K562 (cell line): ENCODE results near the gene TPSAB1. TPM values are rescaled to one million over a fixed set of nuclear protein-coding genes. Genes with fewer than 3 reads are reported as not detected.

Source experiments
- ATAC-seq: fragments of 200-7000 bp; cut with Tn5 transposase; 3 replicates; pipeline ENCODE4 v1.9.1; 2020; ENCODE audit warnings: moderate library complexity
- BruUV-seq: library from RNA; stranded (reverse); fragments of 400-500 nt; replicated peaks from 2 replicates; lab custom pipeline; 2021; lab: Mats Ljungman, UMichigan
- CTCF ChIA-PET: fragments of 300-600 bp; formaldehyde crosslinking; extraction: SDS; loops from one replicate; lab custom pipeline; 2021; ENCODE audit warnings: low intra/inter-chr PET ratio; lab: Yijun Ruan, JAX
- POLR2A ChIA-PET: fragments of 300-600, 350-650 bp; sonication (Branson Sonifier 250); formaldehyde crosslinking; extraction: SDS; loops from one replicate; lab custom pipeline; 2021; ENCODE audit warnings: antibody characterized with exemption, inconsistent platforms; lab: Yijun Ruan, JAX
- DNase-seq, 4 experiments: peaks; one replicate each; pipeline versions ENCODE4 v3.0.0 to v3.0.0-alpha.2; 2011 to 2018; ENCODE audit warnings: low spot score in 3 of 4, mixed read lengths in 3 of 4; ENCODE audit errors: extremely low read depth in 1 of 4
- FAIRE-seq: peaks from 2 replicates; lab custom pipeline; 2011; peaks lifted over from hg19 to GRCh38; lab: Jason Lieb, UNC
- H2AFZ ChIP-seq: 2 replicates; pipeline ENCODE4 v1.6.0; 2011; ENCODE audit warnings: low read depth, low read length, control low read depth, inconsistent platforms
- H3K27ac ChIP-seq: fragments of 200-600 bp; 3 replicates; pipeline ENCODE4 v1.8.0; 2011; ENCODE audit warnings: low read depth, mild to moderate bottlenecking, control low read depth, inconsistent platforms, low read length, moderate library complexity, mixed read lengths; ENCODE audit errors: extremely low read depth
- H3K27me3 ChIP-seq, 2 experiments: fragments of 300-600 bp in 1 of 2; 2 replicates in 1 of 2; 3 replicates in 1 of 2; pipeline versions ENCODE4 v1.6.0 to v1.8.0; 2011; ENCODE audit warnings: inconsistent platforms in 2 of 2, low read length in 2 of 2, mild to moderate bottlenecking in 1 of 2, mixed read lengths in 1 of 2, moderate library complexity in 1 of 2; ENCODE audit not compliant: control insufficient read depth in 2 of 2, insufficient read depth in 2 of 2
- H3K36me3 ChIP-seq: fragments of 300-600 bp; 3 replicates; pipeline ENCODE4 v1.8.0; 2011; ENCODE audit warnings: mild to moderate bottlenecking, low read length, inconsistent platforms; ENCODE audit not compliant: control insufficient read depth, insufficient read depth
- H3K4me1 ChIP-seq, 2 experiments: fragments of 200-600 bp in 1 of 2; replicated peaks in 1 of 2; 2 replicates in 1 of 2; 3 replicates in 1 of 2; pipeline versions ENCODE4 v1.5.1 to v1.8.0; 2011; ENCODE audit warnings: inconsistent platforms in 2 of 2, low read length in 2 of 2, mild to moderate bottlenecking in 1 of 2, mixed read lengths in 1 of 2, moderate library complexity in 1 of 2; ENCODE audit not compliant: control insufficient read depth in 2 of 2, insufficient read depth in 2 of 2
- H3K4me2 ChIP-seq: 2 replicates; pipeline ENCODE4 v1.6.1; 2011; ENCODE audit warnings: low read length, control low read depth, inconsistent platforms, mixed read lengths; ENCODE audit not compliant: insufficient read depth
- H3K4me3 ChIP-seq: fragments of 200-600 bp; sonication (generic), shearing (Covaris generic); 2 replicates; pipeline ENCODE4 v1.5.1; 2016; ENCODE audit warnings: control low read depth, inconsistent platforms
- H3K79me2 ChIP-seq: fragments of 200-600 bp; 3 replicates; pipeline ENCODE4 v1.8.0; 2011; ENCODE audit warnings: low read length, inconsistent platforms; ENCODE audit not compliant: control insufficient read depth, insufficient read depth
- H3K9ac ChIP-seq, 2 experiments: 2 replicates each; pipeline versions ENCODE4 v1.6.0 to v1.6.1; 2011; ENCODE audit warnings: low read depth in 2 of 2, low read length in 2 of 2, control low read depth in 1 of 2, inconsistent platforms in 1 of 2, mild to moderate bottlenecking in 1 of 2, mixed read lengths in 1 of 2; ENCODE audit not compliant: insufficient read depth in 1 of 2
- H3K9me1 ChIP-seq: one replicate; pipeline ENCODE4 v1.6.0; 2011; ENCODE audit warnings: inconsistent platforms, mild to moderate bottlenecking, low read length, moderate library complexity; ENCODE audit not compliant: control insufficient read depth, insufficient read depth
- H3K9me3 ChIP-seq: replicated peaks from 2 replicates; pipeline ENCODE4 v1.5.1; 2011; ENCODE audit warnings: low read depth, low read length, inconsistent platforms; ENCODE audit not compliant: control insufficient read depth, insufficient read depth
- H4K20me1 ChIP-seq: replicated peaks from 2 replicates; pipeline ENCODE4 v1.6.1; 2011; ENCODE audit warnings: low read length, inconsistent platforms, mixed read lengths; ENCODE audit not compliant: control insufficient read depth, insufficient read depth
- CBFA2T2 ChIP-seq: fragments of 450-650 bp; conservative IDR thresholded peaks from 2 replicates; pipeline ENCODE4 v1.6.1; 2017; ENCODE audit warnings: mild to moderate bottlenecking
- CBFA2T3 ChIP-seq: fragments of 450-650 bp; IDR thresholded peaks from 2 replicates; pipeline ENCODE4 v1.6.1; 2017
- CEBPB ChIP-seq: fragments of 450-650 bp; IDR thresholded peaks from 2 replicates; pipeline ENCODE4 v1.6.1; 2016; ENCODE audit warnings: missing genetic modification characterization, missing compliant biosample characterization
- CHAMP1 ChIP-seq: fragments of 450-650 bp; IDR thresholded peaks from 2 replicates; pipeline ENCODE4 v1.6.1; 2016; ENCODE audit warnings: mild to moderate bottlenecking
- E2F6 ChIP-seq, 2 experiments: IDR thresholded peaks; 2 replicates each; pipeline ENCODE4 v1.6.1; 2011; ENCODE audit warnings: borderline replicate concordance in 1 of 2, control low read depth in 1 of 2, low read depth in 1 of 2, low read length in 1 of 2, mild to moderate bottlenecking in 1 of 2, mixed read lengths in 1 of 2, moderate library complexity in 1 of 2; ENCODE audit not compliant: insufficient read depth in 1 of 2, insufficient read length in 1 of 2, poor library complexity in 1 of 2, severe bottlenecking in 1 of 2; ENCODE audit errors: extremely low read depth in 1 of 2
- GATAD2A ChIP-seq: fragments of 450-650 bp; IDR thresholded peaks from 2 replicates; pipeline ENCODE4 v1.6.1; 2017
- HMGN3 ChIP-seq: IDR thresholded peaks from 2 replicates; pipeline ENCODE4 v1.6.1; 2011; ENCODE audit warnings: borderline replicate concordance, low read depth, mild to moderate bottlenecking, mixed read lengths, low read length; ENCODE audit not compliant: insufficient read length; ENCODE audit errors: extremely low read depth
- L3MBTL2 ChIP-seq: fragments of 450-650 bp; IDR thresholded peaks from 2 replicates; pipeline ENCODE4 v1.6.1; 2016; ENCODE audit warnings: mild to moderate bottlenecking, moderate library complexity
- MAX ChIP-seq: sonication (generic); formaldehyde crosslinking; IDR thresholded peaks from 2 replicates; pipeline ENCODE4 v1.9.0; 2022; ENCODE audit warnings: mild to moderate bottlenecking, missing genetic modification reagents
- NCOA4 ChIP-seq: fragments of 450-650 bp; IDR thresholded peaks from 2 replicates; pipeline ENCODE4 v1.6.1; 2018; ENCODE audit warnings: mild to moderate bottlenecking; ENCODE audit not compliant: partially characterized antibody
- NFIC ChIP-seq: fragments of 450-650 bp; IDR thresholded peaks from 2 replicates; pipeline ENCODE4 v1.6.1; 2017; ENCODE audit warnings: mild to moderate bottlenecking, inconsistent platforms
- NR2C1 ChIP-seq, 2 experiments: fragments of 450-650 bp; IDR thresholded peaks; 2 replicates each; pipeline ENCODE4 v1.6.1; 2017; ENCODE audit warnings: mild to moderate bottlenecking in 2 of 2, antibody characterized with exemption in 1 of 2, inconsistent platforms in 1 of 2, missing compliant biosample characterization in 1 of 2, missing genetic modification characterization in 1 of 2
- NRF1 ChIP-seq, 2 experiments: fragments of 450-650 bp; IDR thresholded peaks in 1 of 2; conservative IDR thresholded peaks in 1 of 2; 2 replicates each; pipeline ENCODE4 v1.6.1; 2014; ENCODE audit warnings: mild to moderate bottlenecking in 2 of 2
- OTX1 ChIP-seq: fragments of 450-650 bp; formaldehyde crosslinking; IDR thresholded peaks from 2 replicates; pipeline ENCODE4 v1.4.0; 2022; ENCODE audit warnings: mild to moderate bottlenecking
- SPI1 ChIP-seq: IDR thresholded peaks from 2 replicates; pipeline ENCODE4 v1.6.1; 2011; ENCODE audit warnings: low read depth, low read length, control low read depth, borderline replicate concordance
- YY1 ChIP-seq, 3 experiments: IDR thresholded peaks; 2 replicates each; pipeline ENCODE4 v1.6.1; 2011; ENCODE audit warnings: low read length in 2 of 3, mild to moderate bottlenecking in 2 of 3, moderate library complexity in 2 of 3, borderline replicate concordance in 1 of 3, control low read depth in 1 of 3, low read depth in 1 of 3; ENCODE audit not compliant: insufficient read depth in 3 of 3, insufficient replicate concordance in 2 of 3, control insufficient read depth in 1 of 3, insufficient read length in 1 of 3; ENCODE audit errors: extremely low read depth in 1 of 3
- ZNF408 ChIP-seq: fragments of 250-450 bp; sonication (Bioruptor Pico); IDR thresholded peaks from 2 replicates; pipeline ENCODE4 v1.4.0; 2020; ENCODE audit warnings: low read depth, mild to moderate bottlenecking, moderate library complexity
- WGBS: fragments of 100-300 bp; shearing (Covaris generic); methylation state at CpG from one replicate; pipeline ENCODE4 v1.1.6; 2016; ENCODE audit warnings: low coverage, mixed read lengths; ENCODE audit not compliant: insufficient coverage; ENCODE audit errors: missing lambda C conversion rate; 5-methylcytosine and 5-hydroxymethylcytosine counted together
- in situ Hi-C: fragments of 300-500 bp; cut with MboI; formaldehyde crosslinking; loops from 4 replicates; pipeline ENCODE4 v1.15.0; 2018; ENCODE audit warnings: inconsistent platforms, mixed read lengths
- intact Hi-C: fragments of 100-400 bp; cut with micrococcal nuclease; formaldehyde crosslinking; loops from 2 replicates; pipeline ENCODE4 v1.14.2; 2022
- polyA plus RNA-seq, 8 experiments: library from polyadenylated mRNA; depleted of rRNA in 4 of 8; stranded (reverse) in 5 of 8; unstranded in 3 of 8; fragments of >200 nt; fragmentation: Nextera tagmentation in 2 of 8; fragmentation: Illumina TruSeq in 1 of 8; extraction: Ambion mirVana in 2 of 8; extraction: Trizol in 1 of 8; gene quantifications; 2 replicates each; pipeline versions ENCODE4 v1.2.1 to v1.2.3, GENCODE V29; 2011 to 2014; ENCODE audit warnings: inconsistent platforms in 1 of 8, missing spikeins in 1 of 8
- total RNA-seq, 7 experiments: library from RNA; depleted of rRNA in 6 of 7; stranded (reverse); fragments of >200 nt in 6 of 7; fragmentation: Illumina TruSeq in 2 of 7; extraction: Trizol in 2 of 7; gene quantifications; 2 replicates each; pipeline versions ENCODE4 v1.2.1 to v1.2.3, GENCODE V29; 2011 to 2021; ENCODE audit warnings: low replicate concordance in 1 of 7

Gene TPSAB1
- total and polyA plus RNA-seq, 9 of the 15 experiments (the other 6 are each of a cell fraction or from before 2014, with no cell fraction given): not detected

- in situ Hi-C loops: no loop called here
- Histone ChIP-seq H3K9me3 (no peaks in the 10 kb centered on the region), H4K20me1 (peaks cover 2% of the 10 kb centered on the region; the same call in 1 of the 2 replicates), H3K36me3 (no peaks in the 10 kb centered on the region), H3K27ac (no peak overlapping the region), H3K9me1 (no peaks in the 10 kb centered on the region), H3K4me3 (no peak overlapping the region), H3K4me1 (peaks cover 21 to 44% of the 10 kb centered on the region in 2 experiments), H3K79me2 (no peaks in the 10 kb centered on the region), H3K9ac (no peak overlapping the region), H3K27me3 (peaks cover 19 to 32% of the 10 kb centered on the region in 2 experiments), H3K4me2 (peak overlapping the region; percentile 11; the same call in 1 of the 2 replicates), H2AFZ (0 out of 2 replicates have a peak overlapping the region, but pooled peaks have one; percentile 23)
- intact Hi-C loops: loop anchor here (10.0 kb wide), 1 partner anchor 54 kb away; no protein-coding TSS in a partner anchor
- ATAC-seq: peak; percentile 56
- ChIA-PET POLR2A (interaction anchor here (1.2 to 1.8 kb wide), 4 partner anchors 11 to 25 kb away, joined by 3 to 6 read pairs (median 4); no protein-coding TSS in a partner anchor), CTCF (no interaction called here)
- peak in 1 of 4 experiments; percentile 66 for DNase-seq
- BruUV-seq: no TSS peak
- WGBS: 46% methylated on average over 28 of the region's 29 CpGs
- peak; percentile 76 for FAIRE-seq
- TF ChIP-seq ZNF408 (CRISPR knock-in tag) (no peak), NCOA4 (no peak), NFIC (peak; percentile 72), YY1 (IDR thresholded peaks at IDR 0.05; ENCODE audit: borderline replicate concordance in 1 of 3, control insufficient read depth in 1 of 3, extremely low read depth in 1 of 3, insufficient read depth in 3 of 3, insufficient read length in 1 of 3, insufficient replicate concordance in 2 of 3, low read depth in 1 of 3, low read length in 2 of 3) (peak in 1 of 3 experiments; percentile 39), MAX (CRISPR knock-in tag) (peak; percentile 69), NR2C1 (IDR thresholded peaks at IDR 0.05) (peak; percentile 81), NR2C1 (tag; IDR thresholded peaks at IDR 0.05) (peak; percentile 85), E2F6 (IDR thresholded peaks at IDR 0.05; ENCODE audit: borderline replicate concordance in 1 of 2, extremely low read depth in 1 of 2, insufficient read depth in 1 of 2, insufficient read length in 1 of 2, low read depth in 1 of 2, low read length in 1 of 2, poor library complexity in 1 of 2, severe bottlenecking in 1 of 2) (peak in 1 of 2 experiments; percentile 73), CEBPB (tag) (no peak), OTX1 (no peak), CHAMP1 (no peak), SPI1 (no peak), CBFA2T2 (0 out of 2 replicates have a peak, but pooled peaks have one; percentile 13), HMGN3 (peak; percentile 16), CBFA2T3 (peak; percentile 50), GATAD2A (0 out of 2 replicates have a peak, but pooled peaks have one; percentile 35), L3MBTL2 (peak; percentile 58; the same call in 1 of the 2 replicates), NRF1 (conservative IDR thresholded peaks at IDR 0.05 in 1 of 2, IDR thresholded peaks at IDR 0.05 in 1 of 2) (peak in 1 of 2 experiments; percentile 34; a peak in 1 of 4 replicates)
Observed at GRCh38 chr16:1290860-1291575, 50.5 kb downstream of the TPSAB1 start.
